HepG2 (cell line): ENCODE results near the gene MAN1A1. TPM values are rescaled to one million over a fixed set of nuclear protein-coding genes. Genes with fewer than 3 reads are reported as not detected.

Source experiments
- ATAC-seq: fragments of 200-7000 bp; cut with Tn5 transposase; 3 replicates; pipeline ENCODE4 v1.9.1; 2020; ENCODE audit warnings: mild to moderate bottlenecking, moderate library complexity
- BruUV-seq: library from RNA; stranded (reverse); fragments of 400-500 nt; replicated peaks from 2 replicates; lab custom pipeline; 2021; lab: Mats Ljungman, UMichigan
- CTCF ChIA-PET: fragments of 300-600 bp; formaldehyde crosslinking; extraction: SDS; loops from one replicate; lab custom pipeline; 2021; ENCODE audit warnings: low total read pairs, inconsistent platforms, low intra/inter-chr PET ratio; lab: Yijun Ruan, JAX
- POLR2A ChIA-PET: fragments of 350-600 bp; sonication (Branson Sonifier 250); formaldehyde crosslinking; loops from one replicate; lab custom pipeline; 2020; ENCODE audit warnings: antibody characterized with exemption, inconsistent platforms; lab: Yijun Ruan, JAX
- DNase-seq: peaks from one replicate; pipeline ENCODE4 v3.0.0-alpha.2; 2015; ENCODE audit warnings: low spot score
- FAIRE-seq: peaks from 3 replicates; lab custom pipeline; 2011; peaks lifted over from hg19 to GRCh38; lab: Jason Lieb, UNC
- H2AFZ ChIP-seq: one replicate; pipeline ENCODE4 v1.6.1; 2011; ENCODE audit warnings: low read length, inconsistent platforms
- H3K27ac ChIP-seq: fragments of 300-600 bp; 3 replicates; pipeline ENCODE4 v1.8.0; 2011; ENCODE audit warnings: mixed run types, mild to moderate bottlenecking, mixed read lengths, low read length, inconsistent platforms; ENCODE audit not compliant: insufficient read depth; ENCODE audit errors: extremely low read length
- H3K27me3 ChIP-seq, 2 experiments: fragments of 200-600 bp in 1 of 2; 2 replicates in 1 of 2; 3 replicates in 1 of 2; pipeline versions ENCODE4 v1.6.0 to v1.8.0; 2011; ENCODE audit warnings: low read length in 2 of 2, mild to moderate bottlenecking in 2 of 2, moderate library complexity in 2 of 2, inconsistent platforms in 1 of 2; ENCODE audit not compliant: insufficient read depth in 2 of 2, control insufficient read depth in 1 of 2
- H3K36me3 ChIP-seq, 2 experiments: fragments of 200-600 bp in 1 of 2; replicated peaks in 1 of 2; 2 replicates in 1 of 2; 3 replicates in 1 of 2; pipeline versions ENCODE4 v1.5.1 to v1.8.0; 2011; ENCODE audit warnings: low read length in 2 of 2, inconsistent platforms in 1 of 2; ENCODE audit not compliant: insufficient read depth in 2 of 2, control insufficient read depth in 1 of 2
- H3K4me1 ChIP-seq: 2 replicates; pipeline ENCODE4 v1.5.1; 2012; ENCODE audit warnings: low read length, inconsistent platforms; ENCODE audit not compliant: insufficient read depth
- H3K4me2 ChIP-seq: 2 replicates; pipeline ENCODE4 v1.6.0; 2011; ENCODE audit warnings: low read depth, low read length, inconsistent platforms
- H3K4me3 ChIP-seq, 3 experiments: fragments of 200-600 bp in 1 of 3; sonication (generic), shearing (Covaris generic) in 1 of 3; replicated peaks in 1 of 3; 2 replicates each; pipeline ENCODE4 v1.5.1; 2011 to 2016; ENCODE audit warnings: low read length in 3 of 3, inconsistent platforms in 2 of 3, low read depth in 2 of 3, mild to moderate bottlenecking in 2 of 3, control low read depth in 1 of 3, mixed read lengths in 1 of 3; ENCODE audit not compliant: insufficient read depth in 1 of 3
- H3K79me2 ChIP-seq: one replicate; pipeline ENCODE4 v1.6.1; 2011; ENCODE audit warnings: low read length, inconsistent platforms; ENCODE audit not compliant: insufficient read depth
- H3K9ac ChIP-seq: 2 replicates; pipeline ENCODE4 v1.6.0; 2011; ENCODE audit warnings: mild to moderate bottlenecking, low read depth, low read length, inconsistent platforms; ENCODE audit not compliant: insufficient read depth
- H3K9me3 ChIP-seq: 2 replicates; pipeline ENCODE4 v1.5.1; 2012; ENCODE audit warnings: mild to moderate bottlenecking, low read length
- H4K20me1 ChIP-seq: 2 replicates; pipeline ENCODE4 v1.6.0; 2011; ENCODE audit warnings: inconsistent platforms, mild to moderate bottlenecking, low read length, moderate library complexity; ENCODE audit not compliant: insufficient read depth
- DMTF1 ChIP-seq: sonication (generic); formaldehyde crosslinking; IDR thresholded peaks from 2 replicates; pipeline ENCODE4 v1.4.0; 2020; ENCODE audit warnings: mild to moderate bottlenecking, missing genetic modification reagents
- EEA1 ChIP-seq: sonication (generic); formaldehyde crosslinking; IDR thresholded peaks from 2 replicates; pipeline ENCODE4 v1.5.1; 2020; ENCODE audit warnings: mild to moderate bottlenecking, missing genetic modification reagents, borderline replicate concordance
- POLR2AphosphoS2 ChIP-seq: IDR thresholded peaks from 2 replicates; pipeline ENCODE4 v1.6.1; 2011; ENCODE audit warnings: low read depth, low read length, improper control_type of control experiment
- PRDM4 ChIP-seq: sonication (generic); formaldehyde crosslinking; IDR thresholded peaks from 2 replicates; pipeline ENCODE4 v1.9.0; 2021; ENCODE audit warnings: missing genetic modification reagents, borderline replicate concordance
- SIX1 ChIP-seq: sonication (generic); formaldehyde crosslinking; IDR thresholded peaks from 2 replicates; pipeline ENCODE4 v1.4.0; 2020; ENCODE audit warnings: missing genetic modification reagents, borderline replicate concordance
- ZSCAN31 ChIP-seq: sonication (generic); formaldehyde crosslinking; IDR thresholded peaks from 2 replicates; pipeline ENCODE4 v1.5.0; 2020; ENCODE audit warnings: low read depth, mild to moderate bottlenecking, missing genetic modification reagents
- WGBS: methylation state at CpG from one replicate; pipeline ENCODE4 v1.1.6; 2017; ENCODE audit warnings: low lambda C conversion rate; 5-methylcytosine and 5-hydroxymethylcytosine counted together
- in situ Hi-C: cut with HindIII; loops from 2 replicates; pipeline ENCODE4 v1.10.0; 2017; ENCODE audit warnings: low pct_unique_long_range_greater_than_20kb; ENCODE audit not compliant: extremely low pct_ligation_motif_present
- intact Hi-C: fragments of 100-400 bp; cut with micrococcal nuclease; formaldehyde crosslinking; loops from one replicate; pipeline ENCODE4 v1.10.0; 2022; ENCODE audit not compliant: unreplicated experiment
- polyA plus RNA-seq, 8 experiments: library from polyadenylated mRNA; depleted of rRNA in 3 of 8; stranded (reverse) in 7 of 8; unstranded in 1 of 8; fragments of >200 nt; fragmentation: Illumina TruSeq in 4 of 8; extraction: Trizol in 4 of 8; gene quantifications; 2 replicates each; pipeline versions ENCODE4 v1.2.1 to v1.2.3, GENCODE V29; 2011 to 2016; ENCODE audit warnings: low read depth in 4 of 8, missing spikeins in 1 of 8, mixed read lengths in 1 of 8; ENCODE audit not compliant: insufficient read depth in 1 of 8
- total RNA-seq, 5 experiments: library from RNA; depleted of rRNA; stranded (reverse); fragments of >200 nt; fragmentation: Illumina TruSeq; extraction: Trizol; gene quantifications; 2 replicates each; pipeline ENCODE4 v1.2.3, GENCODE V29; 2016; ENCODE audit warnings: low read depth in 1 of 5

Gene MAN1A1
- total and polyA plus RNA-seq, 2 of the 13 experiments (the other 11 are each of a cell fraction or from before 2014, with no cell fraction given): 156 to 236 TPM

GRCh38 chr6:119179062-119179461, 170.5 kb downstream of the MAN1A1 start:
- WGBS: 98% methylated on average over 1 of the region's 1 CpG
- CTCF ChIA-PET: no interaction called here

More at GRCh38 chr6:119179062-119179461, 170.5 kb downstream of the MAN1A1 start:
- Histone ChIP-seq H3K9ac (no peak overlapping the region), H3K4me2 (no peak overlapping the region), H3K9me3 (no peaks in the 10 kb centered on the region), H2AFZ (no peak overlapping the region), H4K20me1 (no peaks in the 10 kb centered on the region), H3K27me3 (no peaks in the 10 kb centered on the region), H3K79me2 (no peaks in the 10 kb centered on the region), H3K27ac (no peak overlapping the region), H3K4me3 (no peak overlapping the region), H3K4me1 (peaks cover 28% of the 10 kb centered on the region), H3K36me3 (peaks cover 12 to 59% of the 10 kb centered on the region in 2 experiments)
- intact Hi-C loops: no loop called here
- no peak for ATAC-seq
- in situ Hi-C loops: no loop called here
- no TSS peak for BruUV-seq
- FAIRE-seq: no peak
- POLR2A ChIA-PET: interaction anchor here (0.6 kb wide), 1 partner anchor 30 kb away, joined by 3 read pairs; no protein-coding TSS in a partner anchor
- no peak for TF ChIP-seq SIX1 (CRISPR knock-in tag)
- TF ChIP-seq DMTF1 (CRISPR knock-in tag): no peak
- no peak for TF ChIP-seq PRDM4 (CRISPR knock-in tag)
- peak; percentile 29; the same call in 1 of the 2 replicates for TF ChIP-seq POLR2AphosphoS2
- no peak for TF ChIP-seq EEA1
- TF ChIP-seq ZSCAN31: no peak
- no peak for DNase-seq
